ENCODE data around the gene GSKIP. TPM values are rescaled to one million over a fixed set of nuclear protein-coding genes. Genes with fewer than 3 reads are reported as not detected.

GSKIP gene
- total and polyA plus RNA-seq, 2 donors from 2014 or later: 13.1 to 30.5 TPM

DNA sequence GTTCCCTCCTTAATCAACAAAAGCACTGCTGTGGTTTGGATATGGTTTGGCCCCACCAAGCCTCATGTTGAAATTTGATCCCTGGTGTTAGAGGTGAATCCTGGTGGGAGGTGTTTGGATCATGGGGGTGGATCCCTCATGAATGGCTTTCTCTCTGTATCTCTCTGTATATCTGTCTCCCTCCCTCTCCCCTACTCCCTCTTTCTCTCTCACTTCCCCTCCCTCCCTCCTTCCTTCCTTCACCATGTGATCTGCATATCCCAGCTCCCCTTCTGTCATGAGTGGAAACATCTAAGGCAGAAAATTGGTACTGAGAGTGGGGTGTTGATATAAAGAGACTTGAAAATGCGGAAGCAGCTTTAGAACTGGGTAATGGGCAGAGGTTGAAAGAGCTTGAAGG, 5.2 kb downstream of the GSKIP start:
- no peaks in the 10 kb centered on the region for H3K36me3 ChIP-seq (ENCODE audit: control insufficient read depth in 2 of 3, insufficient read depth in 3 of 3, low read length in 3 of 3)
- H3K9me3 ChIP-seq (ENCODE audit: control insufficient read depth in 2 of 3, insufficient read depth in 1 of 3, low read length in 3 of 3): no peaks in the 10 kb centered on the region
- intact Hi-C loops (cut with DNase I): no loop called here
- no peak overlapping the region for H3K9ac ChIP-seq (ENCODE audit: low read length in 3 of 3)
- H3K27ac ChIP-seq (ENCODE audit: low read depth in 2 of 2, low read length in 2 of 2): no peak overlapping the region
- no peaks in the 10 kb centered on the region for H3K27me3 ChIP-seq (ENCODE audit: control insufficient read depth, insufficient read depth, low read length)
- no peak overlapping the region for H3K4me3 ChIP-seq (ENCODE audit: low read length in 3 of 3)
- FAIRE-seq: no peak
- H3K4me1 ChIP-seq (ENCODE audit: control insufficient read depth in 2 of 3, insufficient read depth in 2 of 3, low read depth in 1 of 3, low read length in 3 of 3): peaks cover 3 to 7% (median 5%) of the 10 kb centered on the region in 3 donors
- TF ChIP-seq, protein P1, sequence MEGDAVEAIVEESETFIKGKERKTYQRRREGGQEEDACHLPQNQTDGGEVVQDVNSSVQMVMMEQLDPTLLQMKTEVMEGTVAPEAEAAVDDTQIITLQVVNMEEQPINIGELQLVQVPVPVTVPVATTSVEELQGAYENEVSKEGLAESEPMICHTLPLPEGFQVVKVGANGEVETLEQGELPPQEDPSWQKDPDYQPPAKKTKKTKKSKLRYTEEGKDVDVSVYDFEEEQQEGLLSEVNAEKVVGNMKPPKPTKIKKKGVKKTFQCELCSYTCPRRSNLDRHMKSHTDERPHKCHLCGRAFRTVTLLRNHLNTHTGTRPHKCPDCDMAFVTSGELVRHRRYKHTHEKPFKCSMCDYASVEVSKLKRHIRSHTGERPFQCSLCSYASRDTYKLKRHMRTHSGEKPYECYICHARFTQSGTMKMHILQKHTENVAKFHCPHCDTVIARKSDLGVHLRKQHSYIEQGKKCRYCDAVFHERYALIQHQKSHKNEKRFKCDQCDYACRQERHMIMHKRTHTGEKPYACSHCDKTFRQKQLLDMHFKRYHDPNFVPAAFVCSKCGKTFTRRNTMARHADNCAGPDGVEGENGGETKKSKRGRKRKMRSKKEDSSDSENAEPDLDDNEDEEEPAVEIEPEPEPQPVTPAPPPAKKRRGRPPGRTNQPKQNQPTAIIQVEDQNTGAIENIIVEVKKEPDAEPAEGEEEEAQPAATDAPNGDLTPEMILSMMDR (IDR thresholded peaks at IDR 0.05; ENCODE audit: borderline replicate concordance, extremely low read depth, insufficient read depth): no peak
- DNase-seq: no peak

DNA sequence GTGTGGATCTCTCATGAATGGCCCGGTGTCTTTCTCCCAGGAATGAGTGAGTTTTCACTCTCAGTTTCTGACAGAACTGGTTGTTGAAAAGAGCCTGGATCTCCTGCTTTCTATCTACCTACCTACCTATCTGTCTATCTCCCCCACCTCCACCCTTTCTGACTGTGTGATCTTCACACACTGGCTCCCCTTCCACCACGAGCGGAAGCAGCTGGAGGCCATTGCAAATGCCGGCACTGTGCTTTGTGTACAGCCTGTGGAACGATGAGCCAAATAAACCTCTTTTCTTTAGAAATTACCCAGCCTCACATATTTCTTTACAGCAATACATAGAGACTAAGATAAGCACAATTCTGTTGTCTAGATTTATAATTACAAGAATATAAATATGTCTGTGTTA, 7.2 kb downstream of the GSKIP start:
- Histone ChIP-seq H3K4me1 (ENCODE audit: control insufficient read depth in 2 of 3, insufficient read depth in 2 of 3, low read depth in 1 of 3, low read length in 3 of 3) (no peaks in the 10 kb centered on the region), H3K9me3 (ENCODE audit: control insufficient read depth in 2 of 3, insufficient read depth in 1 of 3, low read length in 3 of 3) (no peaks in the 10 kb centered on the region), H3K9ac (ENCODE audit: low read length in 3 of 3) (no peak overlapping the region), H3K27ac (ENCODE audit: low read depth in 2 of 2, low read length in 2 of 2) (no peak overlapping the region), H3K36me3 (ENCODE audit: control insufficient read depth in 2 of 3, insufficient read depth in 3 of 3, low read length in 3 of 3) (no peaks in the 10 kb centered on the region), H3K4me3 (ENCODE audit: low read length in 3 of 3) (no peak overlapping the region), H3K27me3 (ENCODE audit: control insufficient read depth, insufficient read depth, low read length) (no peaks in the 10 kb centered on the region)
- TF ChIP-seq, protein P1 (IDR thresholded peaks at IDR 0.05; ENCODE audit: borderline replicate concordance, extremely low read depth, insufficient read depth): no peak
- no peak for FAIRE-seq
- no peak for DNase-seq
- intact Hi-C loops (cut with DNase I): no loop called here

DNA sequence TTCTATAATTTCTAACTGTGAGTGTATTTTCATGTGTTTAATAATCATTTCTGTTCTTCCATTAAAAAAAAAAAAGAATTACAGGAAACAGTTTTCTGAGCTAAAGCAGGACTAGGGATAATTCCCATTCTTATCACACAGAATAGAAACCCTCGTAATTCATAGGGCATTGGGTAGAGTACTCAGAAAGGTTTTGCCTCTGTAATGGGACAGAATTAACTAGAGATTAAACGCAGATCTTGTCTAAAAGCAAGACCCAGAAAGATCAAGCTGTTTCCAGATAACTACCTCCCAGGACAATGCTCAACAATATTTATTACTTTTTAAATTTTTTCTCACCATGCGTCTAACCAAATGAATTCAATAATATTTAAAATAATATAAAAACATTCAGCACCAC, 10.2 kb downstream of the GSKIP start:
- intact Hi-C loops (cut with DNase I): no loop called here
- FAIRE-seq (no peak), DNase-seq (no peak)
- TF ChIP-seq, protein P1 (IDR thresholded peaks at IDR 0.05; ENCODE audit: borderline replicate concordance, extremely low read depth, insufficient read depth): no peak
- Histone ChIP-seq H3K9ac (ENCODE audit: low read length in 3 of 3) (no peak overlapping the region), H3K36me3 (ENCODE audit: control insufficient read depth in 2 of 3, insufficient read depth in 3 of 3, low read length in 3 of 3) (no peaks in the 10 kb centered on the region), H3K9me3 (ENCODE audit: control insufficient read depth in 2 of 3, insufficient read depth in 1 of 3, low read length in 3 of 3) (no peaks in the 10 kb centered on the region), H3K27me3 (ENCODE audit: control insufficient read depth, insufficient read depth, low read length) (no peaks in the 10 kb centered on the region), H3K27ac (ENCODE audit: low read depth in 2 of 2, low read length in 2 of 2) (no peak overlapping the region), H3K4me3 (ENCODE audit: low read length in 3 of 3) (no peak overlapping the region), H3K4me1 (ENCODE audit: control insufficient read depth in 2 of 3, insufficient read depth in 2 of 3, low read depth in 1 of 3, low read length in 3 of 3) (no peaks in the 10 kb centered on the region)

DNA sequence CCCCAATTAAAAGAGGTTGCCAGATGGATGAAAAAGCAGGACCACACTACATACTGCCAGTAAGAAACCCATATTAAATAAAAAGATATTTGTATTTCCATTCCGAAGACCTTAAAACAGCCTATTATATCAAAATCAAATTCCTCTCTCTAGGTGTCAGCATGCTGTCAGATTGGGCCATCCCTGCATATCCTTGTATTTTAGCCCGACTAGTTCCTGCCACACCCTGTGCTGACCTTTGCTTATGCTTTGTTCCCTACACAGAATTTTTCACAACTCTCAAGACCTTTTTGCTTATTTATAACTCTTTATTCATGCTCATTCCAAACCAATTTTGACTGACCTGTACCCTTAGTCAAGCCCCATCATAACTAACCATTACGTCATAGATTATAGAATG, 12.8 kb downstream of the GSKIP start:
- FAIRE-seq: no peak
- intact Hi-C loops (cut with DNase I): no loop called here
- H3K4me1 ChIP-seq (ENCODE audit: control insufficient read depth in 2 of 3, insufficient read depth in 2 of 3, low read depth in 1 of 3, low read length in 3 of 3): no peaks in the 10 kb centered on the region
- no peak overlapping the region for H3K9ac ChIP-seq (ENCODE audit: low read length in 3 of 3)
- no peaks in the 10 kb centered on the region for H3K36me3 ChIP-seq (ENCODE audit: control insufficient read depth in 2 of 3, insufficient read depth in 3 of 3, low read length in 3 of 3)
- no peak overlapping the region for H3K4me3 ChIP-seq (ENCODE audit: low read length in 3 of 3)
- DNase-seq: no peak
- H3K27ac ChIP-seq (ENCODE audit: low read depth in 2 of 2, low read length in 2 of 2): no peak overlapping the region
- no peaks in the 10 kb centered on the region for H3K9me3 ChIP-seq (ENCODE audit: control insufficient read depth in 2 of 3, insufficient read depth in 1 of 3, low read length in 3 of 3)
- no peaks in the 10 kb centered on the region for H3K27me3 ChIP-seq (ENCODE audit: control insufficient read depth, insufficient read depth, low read length)
- TF ChIP-seq, protein P1 (IDR thresholded peaks at IDR 0.05; ENCODE audit: borderline replicate concordance, extremely low read depth, insufficient read depth): no peak
